ENCODE measurements around the gene LEFTY2.

DNA sequence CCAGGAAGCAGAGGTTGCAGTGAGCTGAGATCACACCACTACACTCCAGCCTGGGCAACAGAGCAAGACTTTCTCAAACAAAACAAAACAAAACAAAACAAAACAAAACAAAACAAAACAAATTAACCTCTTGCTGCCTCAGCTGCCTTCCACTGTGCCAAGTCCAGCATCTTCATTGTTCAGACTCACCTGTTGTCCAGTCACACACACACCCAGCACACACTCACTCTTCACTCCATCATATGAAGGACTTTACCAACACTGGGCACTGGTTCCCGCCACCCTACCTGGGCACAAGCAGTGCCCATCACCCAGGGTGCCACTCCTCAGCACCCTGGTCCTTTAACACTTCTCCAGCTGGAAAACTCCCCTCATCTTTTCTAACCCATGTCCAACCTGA is 31.5 kb downstream of the LEFTY2 start:
- TF ChIP-seq, protein P1, sequence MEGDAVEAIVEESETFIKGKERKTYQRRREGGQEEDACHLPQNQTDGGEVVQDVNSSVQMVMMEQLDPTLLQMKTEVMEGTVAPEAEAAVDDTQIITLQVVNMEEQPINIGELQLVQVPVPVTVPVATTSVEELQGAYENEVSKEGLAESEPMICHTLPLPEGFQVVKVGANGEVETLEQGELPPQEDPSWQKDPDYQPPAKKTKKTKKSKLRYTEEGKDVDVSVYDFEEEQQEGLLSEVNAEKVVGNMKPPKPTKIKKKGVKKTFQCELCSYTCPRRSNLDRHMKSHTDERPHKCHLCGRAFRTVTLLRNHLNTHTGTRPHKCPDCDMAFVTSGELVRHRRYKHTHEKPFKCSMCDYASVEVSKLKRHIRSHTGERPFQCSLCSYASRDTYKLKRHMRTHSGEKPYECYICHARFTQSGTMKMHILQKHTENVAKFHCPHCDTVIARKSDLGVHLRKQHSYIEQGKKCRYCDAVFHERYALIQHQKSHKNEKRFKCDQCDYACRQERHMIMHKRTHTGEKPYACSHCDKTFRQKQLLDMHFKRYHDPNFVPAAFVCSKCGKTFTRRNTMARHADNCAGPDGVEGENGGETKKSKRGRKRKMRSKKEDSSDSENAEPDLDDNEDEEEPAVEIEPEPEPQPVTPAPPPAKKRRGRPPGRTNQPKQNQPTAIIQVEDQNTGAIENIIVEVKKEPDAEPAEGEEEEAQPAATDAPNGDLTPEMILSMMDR (IDR thresholded peaks at IDR 0.05): no peak
- no peak for TF ChIP-seq EP300 (IDR thresholded peaks at IDR 0.05; ENCODE audit: low read depth)
- TF ChIP-seq POLR2A (IDR thresholded peaks at IDR 0.05): no peak
- no peak for TF ChIP-seq POLR2AphosphoS5 (IDR thresholded peaks at IDR 0.05)
